Frontal cortex (tissue), 4 donors: Measurements from ENCODE around the gene LEAP2. TPM values are rescaled to one million over a fixed set of nuclear protein-coding genes. Genes with fewer than 3 reads are reported as not detected.

Experiments used
- DNase-seq, 2 donors: peaks; one replicate each; pipeline ENCODE4 v3.0.0; 2012; ENCODE audit warnings: low spot score in 2 of 2
- FAIRE-seq: peaks from 2 replicates; lab custom pipeline; 2012; peaks lifted over from hg19 to GRCh38; lab: Jason Lieb, UNC
- total RNA-seq: library from RNA; depleted of rRNA; stranded (reverse); fragments of >200 nt; gene quantifications from one replicate; pipeline ENCODE4 v1.2.3, GENCODE V29; 2014
- donor health status: control.
- donor health status: control.
- donor health status: control.

The LEAP2 gene
- 1.2 TPM for total RNA-seq

DNA sequence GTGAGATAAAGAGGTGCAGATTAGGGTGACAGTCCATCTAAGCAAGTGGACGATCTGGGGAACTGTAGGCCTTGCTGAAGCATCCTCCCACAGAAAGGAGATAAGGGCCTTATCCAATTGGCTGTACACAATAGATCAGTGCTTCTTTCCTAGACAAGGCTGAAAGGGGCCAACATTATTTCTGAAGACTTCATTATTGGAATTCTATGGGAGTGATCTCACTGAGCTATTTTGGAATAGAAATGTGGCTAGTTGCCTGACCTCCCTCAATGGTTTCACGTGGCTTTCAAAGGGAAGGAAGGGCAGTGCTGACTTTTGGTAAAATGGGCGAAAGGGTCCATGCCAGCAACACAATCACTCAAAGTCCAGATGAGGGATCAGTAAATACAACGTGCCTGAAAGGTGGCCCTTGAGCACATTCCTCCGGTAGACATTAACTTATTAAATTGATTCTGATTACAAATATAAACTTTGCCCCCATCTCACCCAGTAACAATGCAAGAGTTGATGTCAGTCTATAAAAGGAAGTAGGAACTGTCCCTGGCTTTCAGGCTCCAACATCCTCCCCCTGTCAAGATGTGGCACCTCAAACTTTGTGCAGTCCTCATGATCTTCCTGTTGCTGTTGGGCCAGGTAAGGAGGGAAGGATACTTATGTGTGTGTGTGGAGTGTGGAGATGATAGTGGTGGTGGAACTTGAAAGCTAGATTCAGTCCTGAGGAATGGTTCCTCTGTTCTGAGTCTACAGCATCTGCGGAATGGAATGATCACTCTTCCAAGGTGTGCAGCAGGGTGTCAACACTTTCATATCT is at the start of gene LEAP2:
TSS of gene LEAP2 (plus strand) at position 550 of the 811 bp plus-strand sequence. CDS start at position 577, 27 bp downstream.
- DNase-seq, result no peak
- no peak for FAIRE-seq

GRCh38 chr5:132824426-132824825 is 49.0 kb upstream of the LEAP2 start:
- FAIRE-seq (no peak), DNase-seq (no peak)

GRCh38 chr5:132825033-132825833 is 48.2 kb upstream of the LEAP2 start:
- FAIRE-seq (no peak), DNase-seq (no peak)

- no peak for FAIRE-seq
Measured at GRCh38 chr5:132825834-132826391, 47.6 kb upstream of the LEAP2 start.

GRCh38 chr5:132826424-132827082 is 46.9 kb upstream of the LEAP2 start:
- DNase-seq, result no peak
- no peak for FAIRE-seq

More at GRCh38 chr5:132825834-132826391, 47.6 kb upstream of the LEAP2 start:
- DNase-seq, result no peak

DNA sequence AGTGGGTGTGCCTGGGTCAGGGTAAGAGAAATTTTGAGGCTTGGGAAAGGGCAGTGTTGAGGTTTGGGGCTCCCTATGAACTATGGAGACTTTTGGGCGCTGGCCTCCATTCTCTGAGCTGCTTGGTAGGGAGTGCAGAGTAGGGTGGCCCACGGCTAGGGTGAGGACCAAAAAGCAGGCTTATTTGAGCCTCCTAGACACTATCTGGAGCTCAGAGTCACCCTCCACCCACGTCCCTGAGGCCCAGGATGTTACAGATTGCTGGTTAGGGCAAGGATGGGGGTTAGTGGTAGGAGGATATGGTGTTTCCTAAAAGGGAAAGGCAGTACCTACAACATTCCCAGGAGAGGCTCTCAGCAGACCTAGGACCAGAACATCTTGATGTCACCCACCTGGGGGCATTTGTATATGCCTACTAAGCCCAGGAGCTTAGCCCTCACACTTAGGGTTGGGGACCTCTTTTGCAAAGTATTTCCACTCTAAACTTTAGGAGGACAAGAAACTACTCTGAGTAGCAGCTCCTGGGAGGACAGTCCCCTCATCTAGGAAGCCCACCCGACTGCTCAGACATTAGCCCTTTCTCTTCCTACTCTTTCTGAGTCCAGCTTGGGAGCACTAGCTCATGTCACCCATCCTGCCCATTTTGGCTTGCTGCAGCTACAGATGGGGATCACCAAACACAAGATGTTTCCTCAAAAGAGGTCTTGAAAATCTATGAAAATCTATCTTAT is 45.4 kb upstream of the LEAP2 start:
- FAIRE-seq, result no peak
- DNase-seq, result peak in 1 of 2 donors; percentile 14

DNA sequence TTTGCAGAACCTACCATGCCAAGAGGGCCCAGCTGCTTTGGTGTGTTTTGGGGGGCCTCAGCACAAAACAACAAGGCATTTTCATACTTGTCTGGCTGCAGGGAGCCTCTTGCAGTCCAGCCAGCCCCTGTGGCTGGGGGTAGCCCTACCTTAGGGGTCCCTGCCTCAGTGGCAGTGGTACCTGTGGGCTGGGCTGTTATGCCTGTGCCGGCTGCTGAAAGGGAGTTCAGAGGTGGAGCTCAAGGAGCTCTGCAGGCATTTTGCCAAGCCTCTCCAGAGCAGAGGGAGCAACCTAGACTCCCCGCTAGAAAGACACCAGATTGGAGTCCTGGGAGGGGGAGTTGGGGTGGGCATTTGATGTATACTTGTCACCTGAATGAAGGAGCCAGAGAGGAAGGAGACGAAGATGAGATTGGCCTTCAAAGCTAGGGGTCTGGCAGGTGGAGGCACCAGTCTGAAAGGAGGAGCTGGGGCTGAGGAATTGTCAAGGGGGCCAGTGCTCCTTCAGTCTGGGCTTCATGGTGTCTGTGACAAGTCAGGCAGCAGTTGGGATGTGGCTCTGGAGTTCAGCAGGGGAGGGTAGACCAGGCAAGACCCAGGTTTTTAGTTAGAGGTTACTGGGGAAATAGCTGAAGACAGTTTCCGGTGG is 44.5 kb upstream of the LEAP2 start:
- FAIRE-seq (no peak), DNase-seq (no peak)

- FAIRE-seq, result no peak
- peak; percentile 91 to 92 for DNase-seq
Measured at GRCh38 chr5:132829742-132830435, 43.6 kb upstream of the LEAP2 start.

- DNase-seq (peak; percentile 68 to 74), FAIRE-seq (no peak)
Measured at GRCh38 chr5:132830436-132831094, 42.9 kb upstream of the LEAP2 start, which contains the start of gene SHROOM1. TSS of gene SHROOM1 (minus strand) at chr5:132830647. CDS start at chr5:132826140, 4,507 bp downstream.

- DNase-seq, result no peak
- no peak for FAIRE-seq
Measured at GRCh38 chr5:132831095-132831860, 42.2 kb upstream of the LEAP2 start.

GRCh38 chr5:132832612-132833011 is 40.9 kb upstream of the LEAP2 start:
- DNase-seq (no peak), FAIRE-seq (no peak)

GRCh38 chr5:132834057-132834456 is 39.4 kb upstream of the LEAP2 start:
- no peak for DNase-seq
- no peak for FAIRE-seq

DNA sequence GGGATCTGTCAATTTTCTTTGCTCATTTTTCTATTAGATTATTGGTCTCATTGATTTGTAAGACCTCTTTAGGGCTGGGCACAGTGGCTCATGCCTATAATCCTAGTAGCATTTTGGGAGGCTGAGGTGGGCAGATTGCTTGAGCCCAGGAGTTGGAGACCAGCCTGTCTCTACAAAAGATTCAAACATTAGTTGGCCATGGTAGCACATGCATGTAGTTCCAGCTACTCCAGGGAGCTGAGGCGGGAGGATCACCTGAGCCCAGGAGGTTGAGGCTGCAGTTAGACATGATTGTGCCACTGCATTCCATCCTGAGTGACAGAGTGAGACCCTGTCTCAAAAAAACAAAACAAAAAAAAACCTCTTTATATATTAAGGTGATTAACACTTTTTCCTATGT is 36.6 kb upstream of the LEAP2 start:
- FAIRE-seq (no peak), DNase-seq (no peak)

GRCh38 chr5:132837868-132838267 is 35.6 kb upstream of the LEAP2 start:
- no peak for DNase-seq
- no peak for FAIRE-seq

DNA sequence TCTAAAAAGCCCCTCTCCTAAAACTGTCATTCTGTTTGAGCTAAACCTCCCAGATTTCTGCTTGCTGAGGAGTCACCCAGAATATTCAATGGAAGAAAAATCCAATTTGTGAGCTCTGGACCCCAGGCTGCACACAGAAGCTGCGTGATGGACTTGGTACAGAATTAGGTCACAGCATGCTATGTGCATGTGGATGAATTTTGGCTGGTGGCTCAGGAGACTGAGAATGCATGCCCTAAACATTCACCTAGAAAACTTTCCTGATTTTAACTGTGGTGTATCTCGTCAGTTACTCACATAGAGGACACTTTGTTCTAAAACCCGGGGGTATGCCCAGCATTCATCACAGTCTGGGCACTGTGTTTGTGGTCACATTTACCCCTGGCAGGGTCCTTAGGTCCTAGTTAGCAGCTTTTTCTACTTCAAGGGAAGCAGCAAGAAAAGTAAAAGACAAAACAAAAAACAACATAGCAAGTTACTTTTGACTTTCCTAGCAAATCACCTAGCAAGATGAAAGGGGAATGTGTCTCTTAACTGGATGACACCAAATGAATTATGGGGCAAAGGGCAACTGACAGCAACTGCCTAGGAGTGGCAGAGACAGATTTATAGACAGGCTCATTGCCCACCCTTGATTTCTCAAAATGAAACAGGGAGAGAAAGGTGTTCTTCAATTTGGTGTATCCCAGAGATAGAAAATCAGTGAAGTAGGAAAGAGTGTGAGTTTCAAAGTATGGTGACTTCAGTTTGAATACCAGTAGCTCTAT is 34.8 kb upstream of the LEAP2 start:
- FAIRE-seq (no peak), DNase-seq (no peak)
